Sigmoid colon (tissue), 7 donors: ENCODE results near the gene OR56B1. TPM values are rescaled to one million over a fixed set of nuclear protein-coding genes. Genes with fewer than 3 reads are reported as not detected.
A peak's percentile ranks its signal among the peaks of the same experiment; 100 is the strongest.
"Not testable (repeated sequence)": the region's sequence is repeated elsewhere in the genome, so short reads cannot be mapped to it uniquely, and the experiment has no call there.

ENCODE experiments used
- DNase-seq: peaks from one replicate; pipeline ENCODE4 v3.0.0-alpha.2; 2019
- H3K27ac ChIP-seq, 4 donors: fragments of 200-600 bp; sonication (generic); one replicate each; pipeline ENCODE4 v1.5.1; 2016 to 2019; ENCODE audit warnings: mild to moderate bottlenecking in 1 of 4
- H3K27me3 ChIP-seq, 3 donors: fragments of 200-600 bp; sonication (generic); one replicate each; pipeline ENCODE4 v1.5.1; 2019; ENCODE audit warnings: mild to moderate bottlenecking in 1 of 3
- H3K36me3 ChIP-seq, 4 donors: fragments of 200-600 bp; sonication (generic); one replicate each; pipeline ENCODE4 v1.5.1; 2016 to 2019
- H3K4me1 ChIP-seq, 4 donors: fragments of 200-600 bp; sonication (generic); one replicate each; pipeline ENCODE4 v1.5.1; 2017 to 2019
- H3K4me3 ChIP-seq, 4 donors: fragments of 200-600 bp; sonication (generic); one replicate each; pipeline ENCODE4 v1.5.1; 2017 to 2019; ENCODE audit warnings: mild to moderate bottlenecking in 2 of 4, moderate library complexity in 1 of 4
- H3K9me3 ChIP-seq, 4 donors: fragments of 200-600 bp in 3 of 4; sonication (generic) in 3 of 4; one replicate each; pipeline versions ENCODE4 v1.5.1 to v1.6.1; 2013 to 2019
- CTCF ChIP-seq, 4 experiments: fragments of 450-650 bp in 3 of 4; fragments of 200-600 bp in 1 of 4; IDR thresholded peaks; one replicate each; pipeline ENCODE4 v1.5.1; 2016 to 2019; ENCODE audit warnings: antibody characterized with exemption in 4 of 4, mild to moderate bottlenecking in 3 of 4, moderate library complexity in 2 of 4
- EP300 ChIP-seq, 4 donors: sonication (generic); formaldehyde crosslinking; IDR thresholded peaks; one replicate each; pipeline ENCODE4 v1.6.1; 2017; ENCODE audit warnings: antibody characterized with exemption in 4 of 4
- POLR2A ChIP-seq, 2 donors: fragments of 450-650 bp; IDR thresholded peaks; one replicate each; pipeline ENCODE4 v1.6.1; 2016; ENCODE audit warnings: antibody characterized with exemption in 2 of 2, mild to moderate bottlenecking in 2 of 2, moderate library complexity in 2 of 2
- POLR2AphosphoS5 ChIP-seq, 4 donors: sonication (generic); formaldehyde crosslinking; IDR thresholded peaks; one replicate each; pipeline ENCODE4 v1.6.1; 2017; ENCODE audit warnings: antibody characterized with exemption in 4 of 4
- WGBS, 2 donors: extraction: QIAGEN DNeasy Blood & Tissue Kit; methylation state at CpG; one replicate each; pipeline ENCODE4 v1.1.7; 2013; 5-methylcytosine and 5-hydroxymethylcytosine counted together
- intact Hi-C: fragments of 100-400 bp; cut with DNase I; formaldehyde crosslinking; loops from one replicate; pipeline ENCODE4 v1.15.1; 2023
- polyA plus RNA-seq, 3 donors: library from polyadenylated mRNA; stranded (reverse); fragments of 200-250 nt; gene quantifications; one replicate each; pipeline ENCODE4 v1.2.3, GENCODE V29; 2013
- total RNA-seq, 4 donors: library from RNA; depleted of rRNA; stranded (reverse); fragments of >200 nt; gene quantifications; one replicate each; pipeline ENCODE4 v1.1.0, GENCODE V29; 2016
- donor health status: healthy with polysubstance abuse.
- donor health status: Bipolar disorder and iron deficiency.
- donor health status: healthy.

Gene OR56B1
- total and polyA plus RNA-seq, 7 donors = under 0.01 to 0.83 (median 0.12) TPM; not detected in 4

GRCh38 chr11:5703741-5704536 lies 32.3 kb upstream of the OR56B1 start:
- Histone ChIP-seq H3K27ac (no peak overlapping the region), H3K9me3 (no peaks in the 10 kb centered on the region), H3K4me1 (no peaks in the 10 kb centered on the region), H3K4me3 (no peak overlapping the region), H3K36me3 (peaks cover 2 to 86% (median 4%) of the 10 kb centered on the region in 4 donors), H3K27me3 (no peaks in the 10 kb centered on the region)
- intact Hi-C loops = no loop called here
- 80 to 92% methylated on average over 2 of the region's 2 CpGs for WGBS, 2 donors
- no peak for DNase-seq
- TF ChIP-seq CTCF (IDR thresholded peaks at IDR 0.05) = no peak
- no peak for TF ChIP-seq POLR2AphosphoS5 (IDR thresholded peaks at IDR 0.05)
- TF ChIP-seq POLR2A (IDR thresholded peaks at IDR 0.05) = no peak
- TF ChIP-seq EP300 (IDR thresholded peaks at IDR 0.05) = no peak

- no peak overlapping the region for H3K27ac ChIP-seq
- intact Hi-C loops = no loop called here
- no peaks in the 10 kb centered on the region for H3K9me3 ChIP-seq
- no peak overlapping the region for H3K4me3 ChIP-seq
- 80 to 91% methylated on average over 4 of the region's 4 CpGs for WGBS, 2 donors
- H3K36me3 ChIP-seq = peaks cover 3 to 84% (median 7%) of the 10 kb centered on the region in 4 donors
- DNase-seq = no peak
- no peak for TF ChIP-seq POLR2AphosphoS5 (IDR thresholded peaks at IDR 0.05)
- TF ChIP-seq CTCF (IDR thresholded peaks at IDR 0.05) = no peak
- no peak for TF ChIP-seq EP300 (IDR thresholded peaks at IDR 0.05)
- no peak for TF ChIP-seq POLR2A (IDR thresholded peaks at IDR 0.05)
- no peaks in the 10 kb centered on the region for H3K27me3 ChIP-seq
- H3K4me1 ChIP-seq = no peaks in the 10 kb centered on the region
These were observed 30.6 kb upstream of the OR56B1 start for GRCh38 chr11:5705688-5706087.

GRCh38 chr11:5712507-5712906 lies 23.7 kb upstream of the OR56B1 start:
- DNase-seq = no peak
- H3K27ac ChIP-seq = no peak overlapping the region
- H3K27me3 ChIP-seq = no peaks in the 10 kb centered on the region
- no peaks in the 10 kb centered on the region for H3K4me1 ChIP-seq
- no peak overlapping the region for H3K4me3 ChIP-seq
- WGBS, 2 donors = 43 to 69% methylated on average over 1 of the region's 1 CpG
- intact Hi-C loops = no loop called here
- peaks cover 3 to 30% (median 7%) of the 10 kb centered on the region in 4 donors for H3K36me3 ChIP-seq
- no peaks in the 10 kb centered on the region for H3K9me3 ChIP-seq
- TF ChIP-seq POLR2AphosphoS5 (IDR thresholded peaks at IDR 0.05) (no peak), CTCF (IDR thresholded peaks at IDR 0.05) (peak in 1 of 4 experiments; percentile 34), POLR2A (IDR thresholded peaks at IDR 0.05) (no peak), EP300 (IDR thresholded peaks at IDR 0.05) (no peak)

GRCh38 chr11:5713695-5714094 lies 22.6 kb upstream of the OR56B1 start:
- Histone ChIP-seq H3K9me3 (no peaks in the 10 kb centered on the region), H3K4me3 (no peak overlapping the region), H3K27ac (no peak overlapping the region), H3K27me3 (no peaks in the 10 kb centered on the region), H3K4me1 (no peaks in the 10 kb centered on the region), H3K36me3 (peaks cover 0 to 19% (median 4%) of the 10 kb centered on the region in 4 donors)
- DNase-seq = no peak
- intact Hi-C loops = no loop called here
- no peak for TF ChIP-seq CTCF (IDR thresholded peaks at IDR 0.05)
- TF ChIP-seq EP300 (IDR thresholded peaks at IDR 0.05) = no peak
- no peak for TF ChIP-seq POLR2AphosphoS5 (IDR thresholded peaks at IDR 0.05)
- no peak for TF ChIP-seq POLR2A (IDR thresholded peaks at IDR 0.05)
- 73 to 75% methylated on average over 5 of the region's 5 CpGs for WGBS, 2 donors

GRCh38 chr11:5716518-5716917 lies 19.7 kb upstream of the OR56B1 start:
- H3K9me3 ChIP-seq, H3K4me1 ChIP-seq, DNase-seq, intact Hi-C loops, H3K4me3 ChIP-seq, H3K27me3 ChIP-seq, H3K36me3 ChIP-seq, H3K27ac ChIP-seq: not testable (repeated sequence)
- WGBS, 2 donors = 62 to 100% methylated on average over 1 of the region's 1 CpG
